Measurements from ENCODE around the gene ANKRD31.

The ANKRD31 gene

GRCh38 chr5:75057561-75057960, 179.1 kb downstream of the ANKRD31 start:
- ATAC-seq, result no peak
- TF ChIP-seq ZFP3 (CRISPR knock-in tag; IDR thresholded peaks at IDR 0.05) (no peak), TOX (CRISPR knock-in tag; IDR thresholded peaks at IDR 0.05; ENCODE audit: borderline replicate concordance) (no peak)
- TF ChIP-seq, protein P1, sequence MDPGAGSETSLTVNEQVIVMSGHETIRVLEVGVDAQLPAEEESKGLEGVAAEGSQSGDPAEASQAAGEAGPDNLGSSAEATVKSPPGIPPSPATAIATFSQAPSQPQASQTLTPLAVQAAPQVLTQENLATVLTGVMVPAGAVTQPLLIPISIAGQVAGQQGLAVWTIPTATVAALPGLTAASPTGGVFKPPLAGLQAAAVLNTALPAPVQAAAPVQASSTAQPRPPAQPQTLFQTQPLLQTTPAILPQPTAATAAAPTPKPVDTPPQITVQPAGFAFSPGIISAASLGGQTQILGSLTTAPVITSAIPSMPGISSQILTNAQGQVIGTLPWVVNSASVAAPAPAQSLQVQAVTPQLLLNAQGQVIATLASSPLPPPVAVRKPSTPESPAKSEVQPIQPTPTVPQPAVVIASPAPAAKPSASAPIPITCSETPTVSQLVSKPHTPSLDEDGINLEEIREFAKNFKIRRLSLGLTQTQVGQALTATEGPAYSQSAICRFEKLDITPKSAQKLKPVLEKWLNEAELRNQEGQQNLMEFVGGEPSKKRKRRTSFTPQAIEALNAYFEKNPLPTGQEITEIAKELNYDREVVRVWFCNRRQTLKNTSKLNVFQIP (CRISPR knock-in tag; IDR thresholded peaks at IDR 0.05; ENCODE audit: borderline replicate concordance, low read depth), result no peak

DNA sequence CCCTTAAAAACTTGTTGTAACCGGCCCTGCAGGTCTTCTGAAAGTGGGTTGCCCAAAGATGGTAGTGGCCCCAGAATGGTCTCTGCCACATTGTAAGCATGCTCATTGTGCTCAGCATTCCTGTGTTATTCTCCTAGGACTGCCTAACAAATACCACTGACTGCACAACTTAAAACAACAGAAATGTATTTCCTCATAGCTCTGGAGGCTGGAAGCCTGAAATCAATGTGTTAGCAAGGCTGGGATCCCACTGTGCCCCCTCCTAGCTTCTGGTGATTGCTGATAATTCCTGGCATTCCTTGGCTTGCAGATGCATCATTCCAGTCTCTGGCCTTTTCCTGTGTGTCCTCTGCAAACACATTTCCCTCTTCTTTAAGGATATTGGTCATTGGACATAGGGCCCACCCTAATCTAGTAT, 180.9 kb downstream of the ANKRD31 start:
- no peak for ATAC-seq
- TF ChIP-seq PATZ1 (CRISPR knock-in tag; IDR thresholded peaks at IDR 0.05; ENCODE audit: borderline replicate concordance) (no peak), ESRRG (CRISPR knock-in tag; IDR thresholded peaks at IDR 0.05) (no peak), TOX (CRISPR knock-in tag; IDR thresholded peaks at IDR 0.05; ENCODE audit: borderline replicate concordance) (no peak), ISL1 (CRISPR knock-in tag; IDR thresholded peaks at IDR 0.05) (no peak), ARNTL (CRISPR knock-in tag; IDR thresholded peaks at IDR 0.05; ENCODE audit: borderline replicate concordance, low read depth) (no peak), ZC3H10 (CRISPR knock-in tag; IDR thresholded peaks at IDR 0.05) (no peak)
- TF ChIP-seq, protein P1 (CRISPR knock-in tag; IDR thresholded peaks at IDR 0.05; ENCODE audit: borderline replicate concordance, low read depth), result no peak

GRCh38 chr5:75054134-75054930, 182.3 kb downstream of the ANKRD31 start:
- no peak for ATAC-seq
- TF ChIP-seq, protein P1 (CRISPR knock-in tag; IDR thresholded peaks at IDR 0.05; ENCODE audit: borderline replicate concordance, low read depth), result no peak
- TF ChIP-seq ESRRG (CRISPR knock-in tag; IDR thresholded peaks at IDR 0.05) (no peak), ZFP30 (CRISPR knock-in tag; IDR thresholded peaks at IDR 0.05) (no peak), OSR1 (CRISPR knock-in tag; IDR thresholded peaks at IDR 0.05) (no peak), PATZ1 (CRISPR knock-in tag; IDR thresholded peaks at IDR 0.05; ENCODE audit: borderline replicate concordance) (no peak), TSHZ2 (CRISPR knock-in tag; IDR thresholded peaks at IDR 0.05) (no peak), PPARA (CRISPR knock-in tag; IDR thresholded peaks at IDR 0.05; ENCODE audit: borderline replicate concordance) (no peak), ZC3H10 (CRISPR knock-in tag; IDR thresholded peaks at IDR 0.05) (no peak), GLIS3 (CRISPR knock-in tag; IDR thresholded peaks at IDR 0.05) (no peak), TCF4 (CRISPR knock-in tag; IDR thresholded peaks at IDR 0.05; ENCODE audit: borderline replicate concordance) (no peak), ZNF8 (CRISPR knock-in tag; IDR thresholded peaks at IDR 0.05) (no peak), ZNF565 (CRISPR knock-in tag; conservative IDR thresholded peaks at IDR 0.05; ENCODE audit: low read depth) (no peak), ZNF70 (CRISPR knock-in tag; IDR thresholded peaks at IDR 0.05) (no peak), TOX (CRISPR knock-in tag; IDR thresholded peaks at IDR 0.05; ENCODE audit: borderline replicate concordance) (no peak), CSDC2 (CRISPR knock-in tag; IDR thresholded peaks at IDR 0.05) (no peak), BACH2 (CRISPR knock-in tag; IDR thresholded peaks at IDR 0.05; ENCODE audit: borderline replicate concordance) (no peak)
- TF ChIP-seq, protein P2, sequence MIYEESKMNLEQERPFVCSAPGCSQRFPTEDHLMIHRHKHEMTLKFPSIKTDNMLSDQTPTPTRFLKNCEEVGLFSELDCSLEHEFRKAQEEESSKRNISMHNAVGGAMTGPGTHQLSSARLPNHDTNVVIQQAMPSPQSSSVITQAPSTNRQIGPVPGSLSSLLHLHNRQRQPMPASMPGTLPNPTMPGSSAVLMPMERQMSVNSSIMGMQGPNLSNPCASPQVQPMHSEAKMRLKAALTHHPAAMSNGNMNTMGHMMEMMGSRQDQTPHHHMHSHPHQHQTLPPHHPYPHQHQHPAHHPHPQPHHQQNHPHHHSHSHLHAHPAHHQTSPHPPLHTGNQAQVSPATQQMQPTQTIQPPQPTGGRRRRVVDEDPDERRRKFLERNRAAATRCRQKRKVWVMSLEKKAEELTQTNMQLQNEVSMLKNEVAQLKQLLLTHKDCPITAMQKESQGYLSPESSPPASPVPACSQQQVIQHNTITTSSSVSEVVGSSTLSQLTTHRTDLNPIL (CRISPR knock-in tag; IDR thresholded peaks at IDR 0.05; ENCODE audit: low read depth), result no peak
- TF ChIP-seq, protein P3, sequence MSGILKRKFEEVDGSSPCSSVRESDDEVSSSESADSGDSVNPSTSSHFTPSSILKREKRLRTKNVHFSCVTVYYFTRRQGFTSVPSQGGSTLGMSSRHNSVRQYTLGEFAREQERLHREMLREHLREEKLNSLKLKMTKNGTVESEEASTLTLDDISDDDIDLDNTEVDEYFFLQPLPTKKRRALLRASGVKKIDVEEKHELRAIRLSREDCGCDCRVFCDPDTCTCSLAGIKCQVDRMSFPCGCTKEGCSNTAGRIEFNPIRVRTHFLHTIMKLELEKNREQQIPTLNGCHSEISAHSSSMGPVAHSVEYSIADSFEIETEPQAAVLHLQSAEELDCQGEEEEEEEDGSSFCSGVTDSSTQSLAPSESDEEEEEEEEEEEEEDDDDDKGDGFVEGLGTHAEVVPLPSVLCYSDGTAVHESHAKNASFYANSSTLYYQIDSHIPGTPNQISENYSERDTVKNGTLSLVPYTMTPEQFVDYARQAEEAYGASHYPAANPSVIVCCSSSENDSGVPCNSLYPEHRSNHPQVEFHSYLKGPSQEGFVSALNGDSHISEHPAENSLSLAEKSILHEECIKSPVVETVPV (CRISPR knock-in tag; IDR thresholded peaks at IDR 0.05), result no peak
